Measurements from ENCODE around the gene FGF12.

FGF12 gene

GRCh38 chr3:192482391-192482790 lies 244.9 kb downstream of the FGF12 start:
- TF ChIP-seq POLR2AphosphoS5 (IDR thresholded peaks at IDR 0.05; ENCODE audit: low read depth, low read length) (no peak), FOXP2 (optimal IDR thresholded peaks at IDR 0.05; ENCODE audit: borderline replicate concordance, extremely low read depth, extremely low read length, insufficient read depth) (no peak), SIN3A (IDR thresholded peaks at IDR 0.05; ENCODE audit: borderline replicate concordance, insufficient read depth, low read length) (no peak), TAF1 (IDR thresholded peaks at IDR 0.05; ENCODE audit: borderline replicate concordance, insufficient read depth, low read length) (no peak)
- TF ChIP-seq, protein P1, sequence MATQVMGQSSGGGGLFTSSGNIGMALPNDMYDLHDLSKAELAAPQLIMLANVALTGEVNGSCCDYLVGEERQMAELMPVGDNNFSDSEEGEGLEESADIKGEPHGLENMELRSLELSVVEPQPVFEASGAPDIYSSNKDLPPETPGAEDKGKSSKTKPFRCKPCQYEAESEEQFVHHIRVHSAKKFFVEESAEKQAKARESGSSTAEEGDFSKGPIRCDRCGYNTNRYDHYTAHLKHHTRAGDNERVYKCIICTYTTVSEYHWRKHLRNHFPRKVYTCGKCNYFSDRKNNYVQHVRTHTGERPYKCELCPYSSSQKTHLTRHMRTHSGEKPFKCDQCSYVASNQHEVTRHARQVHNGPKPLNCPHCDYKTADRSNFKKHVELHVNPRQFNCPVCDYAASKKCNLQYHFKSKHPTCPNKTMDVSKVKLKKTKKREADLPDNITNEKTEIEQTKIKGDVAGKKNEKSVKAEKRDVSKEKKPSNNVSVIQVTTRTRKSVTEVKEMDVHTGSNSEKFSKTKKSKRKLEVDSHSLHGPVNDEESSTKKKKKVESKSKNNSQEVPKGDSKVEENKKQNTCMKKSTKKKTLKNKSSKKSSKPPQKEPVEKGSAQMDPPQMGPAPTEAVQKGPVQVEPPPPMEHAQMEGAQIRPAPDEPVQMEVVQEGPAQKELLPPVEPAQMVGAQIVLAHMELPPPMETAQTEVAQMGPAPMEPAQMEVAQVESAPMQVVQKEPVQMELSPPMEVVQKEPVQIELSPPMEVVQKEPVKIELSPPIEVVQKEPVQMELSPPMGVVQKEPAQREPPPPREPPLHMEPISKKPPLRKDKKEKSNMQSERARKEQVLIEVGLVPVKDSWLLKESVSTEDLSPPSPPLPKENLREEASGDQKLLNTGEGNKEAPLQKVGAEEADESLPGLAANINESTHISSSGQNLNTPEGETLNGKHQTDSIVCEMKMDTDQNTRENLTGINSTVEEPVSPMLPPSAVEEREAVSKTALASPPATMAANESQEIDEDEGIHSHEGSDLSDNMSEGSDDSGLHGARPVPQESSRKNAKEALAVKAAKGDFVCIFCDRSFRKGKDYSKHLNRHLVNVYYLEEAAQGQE (IDR thresholded peaks at IDR 0.05; ENCODE audit: insufficient read depth in 1 of 2, low read depth in 2 of 2, low read length in 2 of 2) = no peak

DNA sequence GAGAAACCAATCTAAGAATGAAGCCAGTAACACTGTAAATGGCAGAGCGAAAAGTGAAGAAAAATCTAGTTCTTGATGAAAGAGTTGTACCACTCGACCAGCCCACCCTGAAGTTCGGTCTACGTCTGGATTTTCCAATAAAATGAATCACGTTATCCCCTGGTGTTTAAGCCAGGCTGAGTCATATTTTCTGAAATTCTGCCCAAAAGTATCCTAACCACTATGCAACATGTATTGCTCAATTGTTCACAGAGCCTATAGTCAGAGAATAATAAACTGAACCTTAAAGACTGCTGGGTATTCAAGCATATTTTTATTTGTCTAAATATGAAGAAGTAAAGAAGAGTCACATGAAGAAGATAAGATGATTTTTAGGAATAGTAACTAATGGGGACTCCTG lies 245.7 kb downstream of the FGF12 start:
- no peak for TF ChIP-seq POLR2AphosphoS5 (IDR thresholded peaks at IDR 0.05; ENCODE audit: low read depth, low read length)
- no peak for TF ChIP-seq SIN3A (IDR thresholded peaks at IDR 0.05; ENCODE audit: borderline replicate concordance, insufficient read depth, low read length)
- TF ChIP-seq, protein P1 (IDR thresholded peaks at IDR 0.05; ENCODE audit: insufficient read depth in 1 of 2, low read depth in 2 of 2, low read length in 2 of 2) = no peak
- TF ChIP-seq TAF1 (IDR thresholded peaks at IDR 0.05; ENCODE audit: borderline replicate concordance, insufficient read depth, low read length) = no peak
- no peak for TF ChIP-seq FOXP2 (optimal IDR thresholded peaks at IDR 0.05; ENCODE audit: borderline replicate concordance, extremely low read depth, extremely low read length, insufficient read depth)

- TF ChIP-seq SIN3A (IDR thresholded peaks at IDR 0.05; ENCODE audit: borderline replicate concordance, insufficient read depth, low read length) = no peak
Observed at GRCh38 chr3:192467230-192468140, 259.9 kb downstream of the FGF12 start.

DNA sequence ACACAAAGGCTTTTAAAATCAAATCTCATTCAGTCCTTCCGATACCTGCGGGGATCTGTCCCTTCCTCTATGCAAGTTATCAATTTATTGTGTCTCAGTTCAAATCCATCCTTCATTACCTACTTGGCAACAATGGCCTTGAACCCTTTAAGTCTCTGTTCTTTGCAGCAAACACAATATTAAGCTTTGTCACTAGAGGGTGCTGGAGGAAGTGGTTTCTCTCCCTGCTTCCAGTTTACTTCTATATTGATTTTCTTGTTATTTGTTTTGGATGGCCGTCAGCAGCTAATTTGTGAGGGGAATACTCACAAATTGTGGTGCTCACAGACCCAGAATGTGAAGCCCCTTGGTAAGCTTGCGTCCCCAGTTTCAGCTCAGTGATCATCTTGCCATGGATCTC lies 278.3 kb downstream of the FGF12 start:
- TF ChIP-seq FOXP2 (optimal IDR thresholded peaks at IDR 0.05; ENCODE audit: borderline replicate concordance, extremely low read depth, extremely low read length, insufficient read depth) = no peak

DNA sequence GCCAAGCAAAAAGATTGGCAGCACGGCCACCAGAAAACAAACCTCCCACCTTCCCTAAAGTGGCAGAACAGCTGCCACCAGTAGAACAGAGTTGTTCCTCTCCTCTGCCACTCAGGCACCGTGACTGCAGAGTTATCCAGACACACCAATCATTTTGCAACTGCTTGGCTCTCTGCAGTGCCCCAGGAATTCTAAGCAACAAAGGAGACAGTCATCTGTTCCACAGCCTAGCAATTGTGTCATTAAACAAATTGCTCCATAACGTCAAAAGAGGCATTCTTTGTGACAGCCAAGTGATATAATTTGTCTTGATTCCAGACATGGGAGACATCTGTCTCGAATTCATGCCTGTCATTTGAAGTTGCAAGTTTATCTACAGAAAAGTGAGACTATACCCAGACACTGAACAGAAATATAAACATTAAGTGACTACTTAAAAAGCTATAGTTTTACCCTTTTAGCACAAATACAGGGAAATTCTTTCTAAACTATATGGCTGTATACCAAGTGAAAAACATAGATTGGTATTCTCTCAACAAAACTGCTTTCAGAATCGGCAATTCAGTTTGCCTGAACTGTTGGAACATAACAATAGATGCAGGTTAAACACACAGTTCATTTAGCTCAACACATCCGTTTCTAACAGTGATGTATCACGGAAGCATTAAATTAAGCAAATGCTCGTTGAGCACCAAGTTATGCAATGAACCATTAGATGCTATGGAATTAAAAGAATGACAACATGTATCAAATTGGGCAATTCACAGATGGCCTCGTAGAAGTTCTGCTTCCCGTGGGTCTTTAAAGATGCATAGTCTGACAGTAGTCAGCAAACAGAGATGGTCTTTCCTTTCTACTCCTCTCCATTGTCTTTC lies 281.3 kb downstream of the FGF12 start:
- TF ChIP-seq POLR2AphosphoS5 (IDR thresholded peaks at IDR 0.05; ENCODE audit: low read depth, low read length) = no peak
- TF ChIP-seq FOXP2 (optimal IDR thresholded peaks at IDR 0.05; ENCODE audit: borderline replicate concordance, extremely low read depth, extremely low read length, insufficient read depth) = no peak
- no peak for TF ChIP-seq SIN3A (IDR thresholded peaks at IDR 0.05; ENCODE audit: borderline replicate concordance, insufficient read depth, low read length)
- TF ChIP-seq, protein P1 (IDR thresholded peaks at IDR 0.05; ENCODE audit: insufficient read depth in 1 of 2, low read depth in 2 of 2, low read length in 2 of 2) = no peak
- no peak for TF ChIP-seq TAF1 (IDR thresholded peaks at IDR 0.05; ENCODE audit: borderline replicate concordance, insufficient read depth, low read length)

- TF ChIP-seq SIN3A (IDR thresholded peaks at IDR 0.05; ENCODE audit: borderline replicate concordance, insufficient read depth, low read length) (no peak), TAF1 (IDR thresholded peaks at IDR 0.05; ENCODE audit: borderline replicate concordance, insufficient read depth, low read length) (no peak), FOXP2 (optimal IDR thresholded peaks at IDR 0.05; ENCODE audit: borderline replicate concordance, extremely low read depth, extremely low read length, insufficient read depth) (no peak), POLR2AphosphoS5 (IDR thresholded peaks at IDR 0.05; ENCODE audit: low read depth, low read length) (no peak)
- TF ChIP-seq, protein P1 (IDR thresholded peaks at IDR 0.05; ENCODE audit: insufficient read depth in 1 of 2, low read depth in 2 of 2, low read length in 2 of 2) = no peak
Observed at GRCh38 chr3:192444791-192445106, 282.6 kb downstream of the FGF12 start.
